ENCODE measurements around the gene DOK6. TPM values are rescaled to one million over a fixed set of nuclear protein-coding genes. Genes with fewer than 3 reads are reported as not detected.

DOK6 gene
- total RNA-seq, 1 donor from 2014 or later = 0.67 TPM

DNA sequence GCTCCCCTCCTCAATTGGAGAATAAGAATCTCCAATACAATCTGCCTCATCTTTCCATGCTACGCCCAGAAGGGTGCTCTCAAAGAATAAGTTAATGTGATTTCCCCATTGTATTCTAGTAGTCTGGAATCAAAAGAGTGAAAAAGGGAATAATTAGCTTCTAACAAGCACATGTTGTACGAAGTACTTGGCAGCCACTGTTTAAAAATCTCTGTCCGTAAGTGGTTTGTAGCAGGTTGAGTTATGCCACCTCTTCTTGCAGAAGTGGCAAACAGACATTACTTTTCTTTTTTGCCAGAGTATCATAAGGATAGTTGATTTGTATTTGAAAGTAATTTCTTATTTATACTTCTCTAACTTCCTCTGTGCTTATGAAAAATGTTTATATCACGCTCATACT lies 362.3 kb downstream of the DOK6 start:
- TF ChIP-seq, protein P1, sequence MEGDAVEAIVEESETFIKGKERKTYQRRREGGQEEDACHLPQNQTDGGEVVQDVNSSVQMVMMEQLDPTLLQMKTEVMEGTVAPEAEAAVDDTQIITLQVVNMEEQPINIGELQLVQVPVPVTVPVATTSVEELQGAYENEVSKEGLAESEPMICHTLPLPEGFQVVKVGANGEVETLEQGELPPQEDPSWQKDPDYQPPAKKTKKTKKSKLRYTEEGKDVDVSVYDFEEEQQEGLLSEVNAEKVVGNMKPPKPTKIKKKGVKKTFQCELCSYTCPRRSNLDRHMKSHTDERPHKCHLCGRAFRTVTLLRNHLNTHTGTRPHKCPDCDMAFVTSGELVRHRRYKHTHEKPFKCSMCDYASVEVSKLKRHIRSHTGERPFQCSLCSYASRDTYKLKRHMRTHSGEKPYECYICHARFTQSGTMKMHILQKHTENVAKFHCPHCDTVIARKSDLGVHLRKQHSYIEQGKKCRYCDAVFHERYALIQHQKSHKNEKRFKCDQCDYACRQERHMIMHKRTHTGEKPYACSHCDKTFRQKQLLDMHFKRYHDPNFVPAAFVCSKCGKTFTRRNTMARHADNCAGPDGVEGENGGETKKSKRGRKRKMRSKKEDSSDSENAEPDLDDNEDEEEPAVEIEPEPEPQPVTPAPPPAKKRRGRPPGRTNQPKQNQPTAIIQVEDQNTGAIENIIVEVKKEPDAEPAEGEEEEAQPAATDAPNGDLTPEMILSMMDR (IDR thresholded peaks at IDR 0.05; ENCODE audit: insufficient read depth, low read length, poor library complexity, severe bottlenecking) = no peak
- Histone ChIP-seq H3K4me3 (ENCODE audit: low read depth, low read length) (no peak overlapping the region), H3K27me3 (ENCODE audit: control insufficient read depth, insufficient read depth, low read length) (no peaks in the 10 kb centered on the region), H3K36me3 (ENCODE audit: control insufficient read depth, insufficient read depth, low read length) (no peaks in the 10 kb centered on the region)
- DNase-seq (ENCODE audit: low read depth) = no peak

DNA sequence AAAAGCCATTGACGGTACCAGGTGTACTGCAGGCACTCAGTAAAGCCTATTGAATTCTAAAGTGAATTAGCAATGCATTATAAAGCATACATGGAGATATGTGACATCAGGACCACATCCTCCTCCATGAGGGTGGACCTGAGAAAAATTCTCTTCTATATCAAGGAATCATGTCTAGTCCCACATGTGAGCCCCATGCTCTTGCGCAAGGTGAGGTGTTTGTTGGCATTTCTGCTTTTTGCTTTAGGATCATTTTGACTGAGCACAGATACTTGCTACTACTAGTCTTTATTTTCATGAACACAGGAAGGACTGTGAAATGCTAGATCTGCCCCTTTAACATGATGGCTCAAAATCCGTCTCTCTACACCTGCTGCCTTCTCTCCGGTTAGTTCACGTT lies 363.1 kb downstream of the DOK6 start:
- Histone ChIP-seq H3K36me3 (ENCODE audit: control insufficient read depth, insufficient read depth, low read length) (no peaks in the 10 kb centered on the region), H3K4me3 (ENCODE audit: low read depth, low read length) (no peak overlapping the region), H3K27me3 (ENCODE audit: control insufficient read depth, insufficient read depth, low read length) (no peaks in the 10 kb centered on the region)
- no peak for DNase-seq (ENCODE audit: low read depth)
- TF ChIP-seq, protein P1 (IDR thresholded peaks at IDR 0.05; ENCODE audit: insufficient read depth, low read length, poor library complexity, severe bottlenecking) = no peak

DNA sequence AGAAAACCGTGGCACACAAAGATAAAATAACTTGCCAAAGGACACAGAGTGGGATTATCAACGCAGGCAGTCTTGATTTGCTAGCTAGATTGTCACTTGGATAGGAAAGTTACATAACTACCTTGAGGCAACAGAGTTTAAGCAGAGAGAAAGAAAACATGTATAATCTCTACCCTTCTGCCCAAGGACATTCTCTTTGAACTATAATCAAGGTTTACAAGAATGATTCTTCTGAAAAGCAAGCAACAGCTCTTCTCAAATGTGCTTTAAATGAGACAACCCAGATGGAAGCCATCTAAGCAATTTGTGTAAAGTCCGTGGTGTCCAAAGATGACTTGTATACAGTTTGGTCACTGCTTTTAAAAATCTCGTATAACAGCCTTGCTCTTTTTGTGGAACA lies 369.6 kb downstream of the DOK6 start:
- TF ChIP-seq, protein P1 (IDR thresholded peaks at IDR 0.05; ENCODE audit: insufficient read depth, low read length, poor library complexity, severe bottlenecking) = no peak
- DNase-seq (ENCODE audit: low read depth) = no peak
- no peaks in the 10 kb centered on the region for H3K36me3 ChIP-seq (ENCODE audit: control insufficient read depth, insufficient read depth, low read length)
- no peak overlapping the region for H3K4me3 ChIP-seq (ENCODE audit: low read depth, low read length)
- H3K27me3 ChIP-seq (ENCODE audit: control insufficient read depth, insufficient read depth, low read length) = no peaks in the 10 kb centered on the region

GRCh38 chr18:69774831-69775230 lies 374.1 kb downstream of the DOK6 start:
- no peaks in the 10 kb centered on the region for H3K27me3 ChIP-seq (ENCODE audit: control insufficient read depth, insufficient read depth, low read length)
- no peak overlapping the region for H3K4me3 ChIP-seq (ENCODE audit: low read depth, low read length)
- H3K36me3 ChIP-seq (ENCODE audit: control insufficient read depth, insufficient read depth, low read length) = no peaks in the 10 kb centered on the region
- no peak for DNase-seq (ENCODE audit: low read depth)
- TF ChIP-seq, protein P1 (IDR thresholded peaks at IDR 0.05; ENCODE audit: insufficient read depth, low read length, poor library complexity, severe bottlenecking) = no peak

DNA sequence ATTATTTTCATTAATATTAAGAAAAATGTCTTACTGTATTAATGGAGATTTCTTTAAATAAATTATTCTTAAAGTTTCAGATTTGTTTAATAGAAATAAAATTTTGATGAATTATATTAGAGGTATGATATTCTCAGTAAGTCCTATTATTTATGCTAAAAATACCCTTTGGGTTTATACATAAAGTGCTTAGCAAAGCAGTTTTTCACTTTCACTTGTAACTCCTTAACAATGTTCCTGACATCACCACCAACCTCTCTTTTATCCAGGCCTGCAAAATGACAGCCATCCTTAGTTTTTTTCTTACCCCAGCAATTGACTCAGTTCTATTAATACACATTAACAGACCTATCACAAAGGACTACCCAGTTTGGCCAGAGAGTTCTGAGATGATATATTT lies 376.6 kb downstream of the DOK6 start:
- H3K4me3 ChIP-seq (ENCODE audit: low read depth, low read length) = no peak overlapping the region
- no peak for DNase-seq (ENCODE audit: low read depth)
- TF ChIP-seq, protein P1 (IDR thresholded peaks at IDR 0.05; ENCODE audit: insufficient read depth, low read length, poor library complexity, severe bottlenecking) = no peak

GRCh38 chr18:69778680-69779079 lies 378.0 kb downstream of the DOK6 start:
- no peak for DNase-seq (ENCODE audit: low read depth)
- H3K36me3 ChIP-seq (ENCODE audit: control insufficient read depth, insufficient read depth, low read length) = no peaks in the 10 kb centered on the region
- no peak overlapping the region for H3K4me3 ChIP-seq (ENCODE audit: low read depth, low read length)
- H3K27me3 ChIP-seq (ENCODE audit: control insufficient read depth, insufficient read depth, low read length) = no peaks in the 10 kb centered on the region
- TF ChIP-seq, protein P1 (IDR thresholded peaks at IDR 0.05; ENCODE audit: insufficient read depth, low read length, poor library complexity, severe bottlenecking) = no peak

More for the DNA sequence above, 376.6 kb downstream of the DOK6 start:
- no peaks in the 10 kb centered on the region for H3K36me3 ChIP-seq (ENCODE audit: control insufficient read depth, insufficient read depth, low read length)
- no peaks in the 10 kb centered on the region for H3K27me3 ChIP-seq (ENCODE audit: control insufficient read depth, insufficient read depth, low read length)

Data from kidney epithelial cell (primary cell).